Activated naive CD8-positive, alpha-beta T cell treated with anti-CD3 and anti-CD28 coated beads, Interleukin-2, amount 10 ng/mL, durations not matched to agents 7 days and 5 days (primary cell): Measurements from ENCODE around the gene CD40. TPM values are rescaled to one million over a fixed set of nuclear protein-coding genes. Genes with fewer than 3 reads are reported as not detected.
A peak's percentile ranks its signal among the peaks of the same experiment; 100 is the strongest.

Experiments
- ATAC-seq: fragments of 150-1000 bp; cut with Tn5 transposase; one replicate; pipeline ENCODE4 v1.10.0; 2021; ENCODE audit warnings: low read depth, moderate library complexity
- POLR2A ChIA-PET: fragments of 350-600 bp; sonication (Branson Sonifier 250); formaldehyde crosslinking; loops from one replicate; lab custom pipeline; 2021; ENCODE audit warnings: antibody characterized with exemption; lab: Charles Lee
- DNase-seq: peaks from one replicate; pipeline ENCODE4 v3.0.0; 2021
- H3K27ac Mint-ChIP-seq: one replicate; pipeline ENCODE4 v1.8.0; 2022; ENCODE audit warnings: mild to moderate bottlenecking, mixed read lengths
- H3K27me3 Mint-ChIP-seq: one replicate; pipeline ENCODE4 v1.8.0; 2022; ENCODE audit warnings: mild to moderate bottlenecking, moderate library complexity, mixed read lengths
- H3K36me3 Mint-ChIP-seq: one replicate; pipeline ENCODE4 v1.8.0; 2021; ENCODE audit warnings: mild to moderate bottlenecking, mixed read lengths
- H3K4me1 Mint-ChIP-seq: one replicate; pipeline ENCODE4 v1.8.0; 2021; ENCODE audit warnings: mixed read lengths
- H3K4me3 Mint-ChIP-seq: one replicate; pipeline ENCODE4 v1.8.0; 2022; ENCODE audit warnings: mild to moderate bottlenecking, moderate library complexity, mixed read lengths
- H3K9me3 Mint-ChIP-seq: one replicate; pipeline ENCODE4 v1.8.0; 2021; ENCODE audit warnings: mixed read lengths
- total RNA-seq, 2 experiments: library from RNA; stranded (reverse); gene quantifications; one replicate each; pipeline ENCODE4 v1.2.3, GENCODE V29; 2021

Gene CD40
- total RNA-seq, 2 experiments from 2014 or later = 3.0 to 3.1 TPM

- DNase-seq = no peak
- Mint-ChIP-seq H3K4me3 (no peak overlapping the region), H3K27me3 (peaks cover 6% of the 10 kb centered on the region), H3K9me3 (no peaks in the 10 kb centered on the region), H3K4me1 (peaks cover 11% of the 10 kb centered on the region), H3K36me3 (no peaks in the 10 kb centered on the region), H3K27ac (no peak overlapping the region)
- no peak for ATAC-seq
- POLR2A ChIA-PET = no interaction called here
These were observed 3.2 kb downstream of the CD40 start for GRCh38 chr20:46121184-46121930.

GRCh38 chr20:46122071-46122470 is 4.0 kb downstream of the CD40 start:
- no peak overlapping the region for H3K27ac Mint-ChIP-seq
- POLR2A ChIA-PET = no interaction called here
- no peak for DNase-seq
- H3K36me3 Mint-ChIP-seq = no peaks in the 10 kb centered on the region
- peaks cover 11% of the 10 kb centered on the region for H3K4me1 Mint-ChIP-seq
- H3K4me3 Mint-ChIP-seq = no peak overlapping the region
- peaks cover 2% of the 10 kb centered on the region for H3K27me3 Mint-ChIP-seq
- ATAC-seq = no peak
- H3K9me3 Mint-ChIP-seq = no peaks in the 10 kb centered on the region

GRCh38 chr20:46122516-46123481 is 4.7 kb downstream of the CD40 start:
- DNase-seq (no peak), ATAC-seq (no peak)
- POLR2A ChIA-PET = no interaction called here
- no peaks in the 10 kb centered on the region for H3K36me3 Mint-ChIP-seq
- no peaks in the 10 kb centered on the region for H3K9me3 Mint-ChIP-seq
- H3K4me1 Mint-ChIP-seq = peaks cover 11% of the 10 kb centered on the region
- H3K27me3 Mint-ChIP-seq = peaks cover 2% of the 10 kb centered on the region
- H3K4me3 Mint-ChIP-seq = no peak overlapping the region
- no peak overlapping the region for H3K27ac Mint-ChIP-seq

GRCh38 chr20:46123482-46124245 is 5.5 kb downstream of the CD40 start:
- H3K9me3 Mint-ChIP-seq = no peaks in the 10 kb centered on the region
- H3K4me1 Mint-ChIP-seq = peaks cover 7% of the 10 kb centered on the region
- no peaks in the 10 kb centered on the region for H3K27me3 Mint-ChIP-seq
- no peaks in the 10 kb centered on the region for H3K36me3 Mint-ChIP-seq
- POLR2A ChIA-PET = no interaction called here
- no peak overlapping the region for H3K4me3 Mint-ChIP-seq
- no peak overlapping the region for H3K27ac Mint-ChIP-seq
- ATAC-seq = no peak
- DNase-seq = no peak

GRCh38 chr20:46126440-46127056 is 8.4 kb downstream of the CD40 start:
- Mint-ChIP-seq H3K4me3 (no peak overlapping the region), H3K9me3 (no peaks in the 10 kb centered on the region), H3K27me3 (peaks cover 7% of the 10 kb centered on the region), H3K4me1 (peaks cover 4% of the 10 kb centered on the region), H3K36me3 (no peaks in the 10 kb centered on the region), H3K27ac (no peak overlapping the region)
- DNase-seq (peak; percentile 1), ATAC-seq (no peak)
- POLR2A ChIA-PET = no interaction called here

- ATAC-seq = no peak
- no peak for DNase-seq
- peaks cover 4% of the 10 kb centered on the region for H3K4me1 Mint-ChIP-seq
- no peaks in the 10 kb centered on the region for H3K9me3 Mint-ChIP-seq
- no peaks in the 10 kb centered on the region for H3K36me3 Mint-ChIP-seq
- POLR2A ChIA-PET = no interaction called here
- no peak overlapping the region for H3K27ac Mint-ChIP-seq
- no peak overlapping the region for H3K4me3 Mint-ChIP-seq
- H3K27me3 Mint-ChIP-seq = peaks cover 9% of the 10 kb centered on the region
These were observed 9.4 kb downstream of the CD40 start for GRCh38 chr20:46127396-46128010.

DNA sequence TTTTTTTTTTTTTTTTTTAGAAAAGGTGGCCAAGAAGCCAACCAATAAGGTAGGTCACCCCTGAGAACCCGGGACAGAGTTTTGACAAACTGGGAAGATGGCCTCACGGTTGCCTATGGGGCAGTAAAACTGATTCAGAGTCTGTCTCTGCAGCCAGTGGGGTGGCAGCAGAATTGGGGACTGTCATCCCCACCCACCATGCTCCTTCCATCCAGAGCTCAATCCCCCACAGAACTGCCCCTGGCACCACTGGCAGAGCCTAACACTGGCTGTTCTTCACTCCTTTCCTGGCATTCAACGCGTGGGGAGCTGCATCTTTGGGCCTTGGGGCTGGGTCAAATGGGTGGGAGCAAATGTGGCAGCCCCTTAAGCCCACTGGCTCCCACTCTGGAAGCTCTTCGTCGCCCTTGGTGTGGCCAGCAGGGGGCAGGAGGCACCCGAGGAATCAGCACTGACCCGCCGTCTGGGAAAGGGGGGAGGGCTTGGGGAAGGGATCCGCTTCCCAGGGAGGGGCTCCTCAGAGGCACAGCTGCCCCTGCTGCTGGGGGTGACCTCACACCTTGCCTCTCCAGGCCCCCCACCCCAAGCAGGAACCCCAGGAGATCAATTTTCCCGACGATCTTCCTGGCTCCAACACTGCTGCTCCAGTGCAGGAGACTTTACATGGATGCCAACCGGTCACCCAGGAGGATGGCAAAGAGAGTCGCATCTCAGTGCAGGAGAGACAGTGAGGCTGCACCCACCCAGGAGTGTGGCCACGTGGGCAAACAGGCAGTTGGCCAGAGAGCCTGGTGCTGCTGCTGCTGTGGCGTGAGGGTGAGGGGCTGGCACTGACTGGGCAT is 10.4 kb downstream of the CD40 start:
- Mint-ChIP-seq H3K4me3 (no peak overlapping the region), H3K36me3 (no peaks in the 10 kb centered on the region), H3K9me3 (no peaks in the 10 kb centered on the region), H3K27ac (no peak overlapping the region), H3K27me3 (peaks cover 12% of the 10 kb centered on the region), H3K4me1 (peaks cover 6% of the 10 kb centered on the region)
- DNase-seq (peak; percentile 32), ATAC-seq (no peak)
- POLR2A ChIA-PET = interaction anchor here (0.7 kb wide), 1 partner anchor 106 kb away, joined by 4 read pairs; no protein-coding TSS in a partner anchor

DNA sequence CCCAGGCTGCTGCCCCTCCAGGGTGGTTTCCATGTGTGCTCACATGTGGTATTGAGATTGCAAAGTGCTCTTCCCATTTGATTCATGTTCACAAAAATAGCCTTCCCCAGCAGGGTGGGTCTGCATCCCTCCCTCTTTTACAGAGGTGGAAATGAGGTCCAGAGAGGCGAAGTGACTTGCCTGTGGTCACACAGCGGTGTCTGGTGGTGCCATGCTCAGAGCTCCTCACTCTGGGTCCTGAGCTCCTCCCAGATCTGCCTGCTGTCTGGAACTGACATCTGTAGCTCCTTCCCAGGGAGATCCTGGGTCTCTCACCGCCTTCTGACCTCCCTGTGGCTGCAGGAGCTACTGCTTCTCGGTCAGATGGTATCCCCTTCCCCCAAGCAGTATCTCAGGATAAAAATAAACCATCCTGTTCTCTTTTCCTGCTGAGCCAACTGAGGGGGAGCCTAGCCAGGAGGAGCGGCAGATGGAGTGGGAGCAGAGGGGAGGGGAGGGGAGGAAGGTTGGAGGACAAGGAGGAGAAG is 11.9 kb downstream of the CD40 start:
- Mint-ChIP-seq H3K27me3 (peaks cover 14% of the 10 kb centered on the region), H3K9me3 (no peaks in the 10 kb centered on the region), H3K36me3 (no peaks in the 10 kb centered on the region), H3K27ac (no peak overlapping the region), H3K4me3 (no peak overlapping the region), H3K4me1 (peaks cover 2% of the 10 kb centered on the region)
- POLR2A ChIA-PET = no interaction called here
- no peak for DNase-seq
- ATAC-seq = no peak

- Mint-ChIP-seq H3K4me3 (no peak overlapping the region), H3K27me3 (peaks cover 14% of the 10 kb centered on the region), H3K4me1 (peaks cover 2% of the 10 kb centered on the region), H3K9me3 (no peaks in the 10 kb centered on the region), H3K36me3 (no peaks in the 10 kb centered on the region), H3K27ac (no peak overlapping the region)
- POLR2A ChIA-PET = no interaction called here
- ATAC-seq (no peak), DNase-seq (no peak)
These were observed 12.4 kb downstream of the CD40 start for GRCh38 chr20:46130534-46130933.

DNA sequence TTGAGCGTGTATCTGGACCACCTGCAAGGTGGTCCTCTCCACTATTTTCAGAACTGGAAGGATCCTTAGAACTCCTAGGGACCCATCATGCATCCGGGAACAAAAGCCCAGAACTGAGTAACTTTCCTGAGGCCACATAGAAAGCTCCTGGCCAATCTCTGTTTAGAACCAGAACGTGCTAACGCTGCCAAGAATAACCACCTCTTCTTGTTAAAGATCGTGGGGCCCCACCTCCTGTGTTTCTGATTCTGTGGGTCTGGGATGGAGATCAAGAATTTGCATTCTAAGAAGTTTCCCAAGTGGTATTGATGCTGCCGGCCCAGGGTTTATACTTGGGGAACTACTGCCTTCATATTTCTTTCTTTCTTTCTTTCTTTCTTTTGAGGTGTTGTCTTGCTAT is 13.3 kb downstream of the CD40 start:
- POLR2A ChIA-PET = no interaction called here

DNA sequence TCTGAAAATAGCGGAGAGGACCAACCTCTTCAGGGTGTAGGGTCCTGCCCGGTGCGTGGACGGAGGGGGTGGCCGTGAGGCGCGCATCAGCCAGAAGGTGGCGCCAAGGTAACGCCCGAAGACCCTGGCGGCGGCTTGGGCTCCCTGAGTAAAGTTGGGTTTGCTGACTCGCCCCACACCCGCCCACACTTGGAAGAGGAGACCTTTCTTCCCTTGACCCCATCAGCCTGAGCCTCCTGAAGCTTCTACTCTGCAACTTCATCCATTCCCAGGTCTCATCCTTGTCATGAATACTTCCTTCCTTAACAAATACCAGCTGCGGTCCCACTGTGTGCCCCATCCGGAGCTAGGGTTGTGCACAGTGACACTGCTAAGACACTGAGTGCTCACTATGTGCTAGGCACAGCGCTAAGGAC is 14.6 kb downstream of the CD40 start:
- Mint-ChIP-seq H3K27me3 (peaks cover 24% of the 10 kb centered on the region), H3K4me1 (peaks cover 2% of the 10 kb centered on the region), H3K4me3 (no peak overlapping the region), H3K9me3 (no peaks in the 10 kb centered on the region), H3K27ac (no peak overlapping the region), H3K36me3 (no peaks in the 10 kb centered on the region)
- DNase-seq (peak; percentile 71), ATAC-seq (peak; percentile 87)
- POLR2A ChIA-PET = no interaction called here

More for the DNA sequence above, 13.3 kb downstream of the CD40 start:
- H3K4me3 Mint-ChIP-seq = no peak overlapping the region
- no peak for DNase-seq
- no peaks in the 10 kb centered on the region for H3K36me3 Mint-ChIP-seq
- peaks cover 21% of the 10 kb centered on the region for H3K27me3 Mint-ChIP-seq
- H3K27ac Mint-ChIP-seq = no peak overlapping the region
- no peaks in the 10 kb centered on the region for H3K9me3 Mint-ChIP-seq
- ATAC-seq = no peak
- peaks cover 2% of the 10 kb centered on the region for H3K4me1 Mint-ChIP-seq
